HUES64 (cell line): ENCODE measurements around the gene KRTCAP3.

ENCODE experiments used
- H3K27ac ChIP-seq: 2 replicates; pipeline ENCODE4 v1.7.0; 2013; ENCODE audit warnings: low read depth, low read length, inconsistent platforms
- H3K27me3 ChIP-seq: 2 replicates; pipeline ENCODE4 v1.6.1; 2013; ENCODE audit warnings: mild to moderate bottlenecking, low read length; ENCODE audit not compliant: insufficient read depth
- H3K36me3 ChIP-seq: 2 replicates; pipeline ENCODE4 v1.6.1; 2013; ENCODE audit warnings: mild to moderate bottlenecking, low read length; ENCODE audit not compliant: insufficient read depth
- H3K4me1 ChIP-seq: 2 replicates; pipeline ENCODE4 v1.6.1; 2013; ENCODE audit warnings: mild to moderate bottlenecking, low read length, moderate library complexity; ENCODE audit not compliant: insufficient read depth
- H3K4me3 ChIP-seq: 2 replicates; pipeline ENCODE4 v1.5.1; 2013; ENCODE audit warnings: mild to moderate bottlenecking, low read length, moderate library complexity
- H3K9ac ChIP-seq: 2 replicates; pipeline ENCODE4 v1.6.1; 2013; ENCODE audit warnings: mild to moderate bottlenecking, low read depth, low read length
- H3K9me3 ChIP-seq: 2 replicates; pipeline ENCODE4 v1.6.1; 2013; ENCODE audit warnings: low read depth, low read length; ENCODE audit not compliant: insufficient read depth
- WGBS: fragments of 150-250, 120-280 bp; methylation state at CpG from one replicate; pipeline ENCODE4 v1.1.7; 2013; ENCODE audit warnings: missing lambda C conversion rate; 5-methylcytosine and 5-hydroxymethylcytosine counted together

Gene KRTCAP3

DNA sequence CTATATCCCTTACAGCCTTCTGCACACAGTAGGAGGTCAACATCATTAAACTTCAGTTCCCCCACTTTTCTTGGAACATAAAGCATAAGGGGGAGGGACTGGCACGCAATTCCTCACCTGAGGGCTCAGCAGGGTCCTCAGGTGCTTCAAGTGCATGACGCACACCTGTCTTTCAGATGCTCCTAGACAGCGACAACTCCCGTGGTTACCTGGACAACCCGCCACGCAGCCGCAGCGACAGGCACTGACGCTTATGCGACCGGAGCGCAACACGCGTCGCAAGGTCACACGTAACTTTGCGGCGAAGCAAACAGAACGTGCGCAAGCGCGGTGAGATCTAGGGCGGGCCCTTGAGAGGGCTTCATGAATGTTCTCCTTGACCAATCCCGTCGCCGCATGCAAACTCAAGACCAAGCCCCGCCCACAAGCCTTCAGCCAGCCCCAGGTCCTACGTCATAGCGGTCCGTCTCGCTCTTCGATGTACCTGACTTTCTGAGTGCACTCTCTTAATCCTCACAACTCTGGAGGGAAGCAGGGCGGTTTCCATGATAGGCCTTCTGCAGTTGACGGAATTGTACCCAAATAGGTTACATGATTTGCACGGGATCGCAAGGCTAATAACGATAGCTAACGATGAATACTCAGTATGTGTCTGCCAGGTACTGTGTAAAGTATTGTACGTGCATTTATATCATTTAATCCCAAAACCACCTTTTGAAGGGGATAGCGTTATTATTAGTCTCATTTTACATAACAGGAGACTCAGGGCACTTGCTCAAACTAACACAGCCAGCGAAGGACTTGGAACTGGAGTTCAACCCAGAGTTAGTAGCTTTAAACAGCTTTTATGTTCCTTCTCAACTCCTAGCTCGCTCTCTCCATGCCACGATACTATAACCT lies 47.6 kb downstream of the KRTCAP3 start, which contains the start of gene IFT172:
IFT172 (minus strand) TSS at position 246 of the 900 bp plus-strand sequence; CDS start at position 156, 90 bp downstream.
- WGBS: 11% methylated on average over 42 of the region's 43 CpGs
- Histone ChIP-seq H3K27ac (no peak within 1 kb of the TSS), H3K4me1 (peaks cover 7% of the 10 kb centered on the region; the same call in 1 of the 2 replicates), H3K4me3 (peak within 1 kb of the TSS; percentile 78), H3K9ac (peak within 1 kb of the TSS; percentile 23), H3K9me3 (no peaks in the 10 kb centered on the region), H3K36me3 (no peaks in the 10 kb centered on the region), H3K27me3 (peaks cover 13% of the 10 kb centered on the region)

DNA sequence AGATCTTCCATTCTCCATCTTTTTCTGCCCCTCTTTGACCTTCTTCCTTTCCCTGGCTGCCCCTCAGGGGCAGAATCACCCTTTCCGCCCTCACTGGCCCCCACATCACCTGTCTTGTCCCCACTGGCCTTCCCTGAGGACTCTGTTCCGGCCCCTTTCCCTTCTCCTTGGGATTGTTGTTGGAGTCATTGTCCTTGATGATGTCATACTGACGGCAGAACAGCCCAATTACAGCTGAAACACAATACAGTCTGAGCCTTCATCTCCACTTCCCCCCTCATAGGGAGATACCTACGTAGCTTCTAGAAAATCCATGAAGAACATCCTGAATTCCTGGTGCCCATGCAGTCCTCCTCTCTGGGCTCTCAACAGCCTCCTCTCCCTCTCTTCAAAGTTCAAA lies 50.4 kb downstream of the KRTCAP3 start:
- 87% methylated on average over 4 of the region's 4 CpGs for WGBS

GRCh38 chr2:27493948-27494283 lies 51.7 kb downstream of the KRTCAP3 start:
- no peaks in the 10 kb centered on the region for H3K9me3 ChIP-seq
- no peaks in the 10 kb centered on the region for H3K36me3 ChIP-seq
- 80% methylated on average over 13 of the region's 13 CpGs for WGBS
- no peak overlapping the region for H3K27ac ChIP-seq
- H3K4me3 ChIP-seq: peak overlapping the region; percentile 84
- no peak overlapping the region for H3K9ac ChIP-seq
- H3K4me1 ChIP-seq: no peaks in the 10 kb centered on the region; the same call in 1 of the 2 replicates
- H3K27me3 ChIP-seq: peaks cover 48% of the 10 kb centered on the region

More for the DNA sequence above, 50.4 kb downstream of the KRTCAP3 start:
- Histone ChIP-seq H3K9ac (no peak overlapping the region), H3K36me3 (no peaks in the 10 kb centered on the region), H3K9me3 (no peaks in the 10 kb centered on the region), H3K4me1 (no peaks in the 10 kb centered on the region; the same call in 1 of the 2 replicates), H3K4me3 (no peak overlapping the region), H3K27ac (no peak overlapping the region), H3K27me3 (peaks cover 40% of the 10 kb centered on the region)
